ENCODE results near the gene CDYL2. TPM values are rescaled to one million over a fixed set of nuclear protein-coding genes. Genes with fewer than 3 reads are reported as not detected.

The CDYL2 gene
- total RNA-seq, 4 donors from 2014 or later: 1.8 to 4.8 (median 3.1) TPM

DNA sequence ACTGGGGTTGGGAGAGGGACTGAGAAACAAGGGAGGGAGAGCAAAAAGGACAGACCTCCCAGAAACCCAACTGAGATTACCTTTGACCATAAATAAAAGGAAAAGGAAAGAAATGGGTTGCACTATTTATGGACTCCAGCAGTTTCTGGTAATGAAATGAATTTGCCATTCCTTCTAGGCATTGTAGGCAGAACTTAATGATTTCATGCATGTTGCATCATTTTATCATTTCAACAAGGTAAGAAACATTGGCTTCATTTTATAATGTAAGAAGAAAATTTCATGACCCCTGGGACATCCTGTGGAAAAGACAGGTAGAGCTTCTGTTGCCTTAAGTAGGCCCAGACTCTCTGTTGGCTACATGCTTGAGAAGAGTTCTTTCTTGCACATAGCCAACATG, 8.2 kb upstream of the CDYL2 start:
- H3K9me3 ChIP-seq: peaks cover 0 to 3% (median 0%) of the 10 kb centered on the region in 3 donors
- H3K36me3 ChIP-seq: no peaks in the 10 kb centered on the region
- H3K27me3 ChIP-seq: peaks cover 0 to 21% (median 0%) of the 10 kb centered on the region in 4 donors
- TF ChIP-seq CTCF (IDR thresholded peaks at IDR 0.05): no peak
- no peak for TF ChIP-seq POLR2A (IDR thresholded peaks at IDR 0.05)
- DNase-seq: no peak
- no peak overlapping the region for H3K27ac ChIP-seq
- H3K4me3 ChIP-seq: no peak overlapping the region
- no peaks in the 10 kb centered on the region for H3K4me1 ChIP-seq
- intact Hi-C loops (cut with DNase I): loop anchor here (10.0 kb wide), 1 partner anchor 288 kb away; no protein-coding TSS in a partner anchor

GRCh38 chr16:80809366-80809765, 5.0 kb upstream of the CDYL2 start:
- DNase-seq: no peak

DNA sequence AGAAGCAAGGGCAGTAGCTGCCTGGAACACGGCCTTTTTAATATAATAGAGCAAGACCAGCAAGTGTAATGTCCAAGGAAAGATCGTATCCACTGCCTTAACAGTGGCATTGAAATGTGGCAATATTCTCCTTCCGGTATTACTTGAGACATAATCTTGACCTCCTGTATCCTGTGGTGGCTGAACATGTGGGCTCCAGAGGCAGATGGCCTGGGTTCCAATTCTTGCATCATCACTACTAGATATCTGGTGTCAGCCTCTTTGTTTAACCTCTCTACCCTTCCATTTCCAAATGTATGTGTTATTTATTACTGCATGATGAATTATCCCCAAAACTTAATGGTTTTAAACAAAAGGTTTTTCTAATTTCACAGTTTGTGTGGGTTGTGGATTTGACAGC, 3.5 kb upstream of the CDYL2 start:
- Histone ChIP-seq H3K4me3 (no peak overlapping the region), H3K27ac (no peak overlapping the region), H3K36me3 (no peaks in the 10 kb centered on the region), H3K9me3 (no peaks in the 10 kb centered on the region), H3K4me1 (peaks cover 0 to 12% (median 6%) of the 10 kb centered on the region in 3 donors), H3K27me3 (peaks cover 0 to 15% (median 0%) of the 10 kb centered on the region in 4 donors)
- WGBS, 2 donors: 82 to 91% methylated on average over 3 of the region's 3 CpGs
- TF ChIP-seq POLR2A (IDR thresholded peaks at IDR 0.05) (no peak), CTCF (IDR thresholded peaks at IDR 0.05) (no peak)
- no peak for DNase-seq
- intact Hi-C loops (cut with DNase I): no loop called here

More at GRCh38 chr16:80809366-80809765, 5.0 kb upstream of the CDYL2 start:
- 78 to 92% methylated on average over 2 of the region's 2 CpGs for WGBS, 2 donors
- no peaks in the 10 kb centered on the region for H3K36me3 ChIP-seq
- no peak overlapping the region for H3K4me3 ChIP-seq
- H3K9me3 ChIP-seq: no peaks in the 10 kb centered on the region
- peaks cover 0 to 7% (median 6%) of the 10 kb centered on the region in 3 donors for H3K4me1 ChIP-seq
- H3K27me3 ChIP-seq: peaks cover 0 to 8% (median 0%) of the 10 kb centered on the region in 4 donors
- no peak for TF ChIP-seq CTCF (IDR thresholded peaks at IDR 0.05)
- no peak for TF ChIP-seq POLR2A (IDR thresholded peaks at IDR 0.05)
- intact Hi-C loops (cut with DNase I): no loop called here
- H3K27ac ChIP-seq: no peak overlapping the region

DNA sequence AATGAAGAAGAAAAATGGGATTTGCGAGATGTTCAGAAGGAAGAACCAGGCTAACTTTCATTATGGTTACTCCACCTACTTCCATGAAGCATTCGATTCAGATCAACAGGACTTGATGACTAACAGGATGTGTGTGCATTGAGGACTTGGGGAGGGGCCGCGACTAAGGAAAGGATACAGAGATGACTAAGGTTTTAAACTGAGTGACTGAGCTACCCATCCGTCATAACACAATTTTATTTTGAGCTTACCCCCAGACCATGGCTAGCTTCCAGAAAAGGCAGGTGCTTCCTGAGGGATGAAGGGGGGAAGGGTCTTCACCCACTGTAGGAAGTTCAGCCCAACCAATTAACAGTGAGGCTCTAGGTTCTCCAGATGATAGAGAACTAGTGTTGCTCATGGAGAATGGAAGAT, 2.5 kb upstream of the CDYL2 start:
- no peak for TF ChIP-seq CTCF (IDR thresholded peaks at IDR 0.05)
- H3K36me3 ChIP-seq: no peaks in the 10 kb centered on the region
- WGBS, 2 donors: 20 to 42% methylated on average over 5 of the region's 5 CpGs

DNA sequence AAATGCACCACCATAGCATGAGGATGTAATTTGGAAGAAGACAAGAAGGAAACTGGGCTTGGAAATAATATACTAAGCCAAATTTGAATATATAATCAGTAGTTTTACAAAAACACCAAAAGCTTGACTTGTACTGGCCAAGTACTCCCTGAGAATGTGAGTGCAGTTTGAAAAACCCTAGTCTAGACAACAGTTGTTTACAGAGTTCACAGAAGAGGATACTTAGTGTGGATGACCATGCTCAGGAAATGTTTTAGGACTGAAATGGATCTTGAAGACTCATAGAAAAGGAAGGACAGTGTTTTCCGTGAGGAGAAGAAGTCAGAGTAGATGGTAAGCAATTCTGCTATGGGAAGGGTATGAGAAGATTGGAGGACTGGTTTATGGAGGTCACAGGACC, 1.9 kb upstream of the CDYL2 start:
- TF ChIP-seq POLR2A (IDR thresholded peaks at IDR 0.05) (no peak), CTCF (IDR thresholded peaks at IDR 0.05) (no peak)
- H3K36me3 ChIP-seq: no peaks in the 10 kb centered on the region
- DNase-seq: no peak
- intact Hi-C loops (cut with DNase I): no loop called here
- H3K4me1 ChIP-seq: peaks cover 0 to 12% (median 6%) of the 10 kb centered on the region in 3 donors
- H3K4me3 ChIP-seq: no peak overlapping the region
- H3K9me3 ChIP-seq: no peaks in the 10 kb centered on the region
- WGBS, 2 donors: 71 to 73% methylated on average over 1 of the region's 1 CpG
- H3K27ac ChIP-seq: no peak overlapping the region
- H3K27me3 ChIP-seq: peaks cover 0 to 19% (median 0%) of the 10 kb centered on the region in 4 donors

More for the DNA sequence above, 2.5 kb upstream of the CDYL2 start:
- Histone ChIP-seq H3K9me3 (no peaks in the 10 kb centered on the region), H3K27me3 (peaks cover 0 to 19% (median 0%) of the 10 kb centered on the region in 4 donors), H3K4me1 (peaks cover 0 to 12% (median 6%) of the 10 kb centered on the region in 3 donors), H3K4me3 (no peak overlapping the region), H3K27ac (no peak overlapping the region)
- no peak for DNase-seq
- intact Hi-C loops (cut with DNase I): no loop called here
